ENCODE measurements around the gene NELFCD. TPM values are rescaled to one million over a fixed set of nuclear protein-coding genes. Genes with fewer than 3 reads are reported as not detected.

The NELFCD gene
- total RNA-seq, 1 donor from 2014 or later = 70.4 TPM

DNA sequence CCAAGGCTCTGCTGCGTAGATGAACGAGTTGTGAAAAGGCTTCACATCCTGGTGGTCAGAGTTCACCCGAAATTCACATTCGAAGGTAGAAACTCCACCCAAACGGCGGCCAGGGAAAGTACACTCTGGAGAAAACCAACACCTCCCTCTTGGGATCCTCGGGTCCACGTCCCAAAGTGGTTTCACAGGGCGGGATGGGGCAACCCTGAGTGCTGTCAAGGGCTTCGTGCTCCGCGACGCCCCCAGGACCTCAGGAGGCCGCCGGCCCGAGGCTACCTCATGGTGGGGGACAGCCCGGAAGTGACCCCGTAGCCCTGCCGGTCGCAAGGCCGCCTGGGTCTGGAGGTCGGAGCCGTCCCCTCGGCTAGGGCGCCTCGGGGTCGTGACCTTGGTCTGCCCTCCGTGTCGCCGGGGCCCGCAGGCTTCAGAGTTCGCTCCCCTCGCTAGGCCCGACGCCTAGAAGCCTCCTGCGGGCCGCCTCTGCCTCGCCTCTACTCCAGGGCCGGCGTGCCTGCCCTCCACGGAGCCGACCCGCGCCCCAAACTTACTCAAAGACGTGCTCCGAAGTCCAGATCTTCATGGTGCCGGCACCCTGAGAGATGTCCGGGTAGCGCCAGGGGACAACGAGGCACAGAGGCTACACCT is 61.2 kb downstream of the NELFCD start, which contains the start of gene PRELID3B:
PRELID3B (minus strand) TSS at position 636 of the 645 bp plus-strand sequence; CDS start at position 580, 56 bp downstream.
- Mint-ChIP-seq H3K27me3 (ENCODE audit: low read depth, unreplicated experiment) (no peaks in the 10 kb centered on the region), H3K4me1 (ENCODE audit: low read depth, unreplicated experiment) (peaks cover 22% of the 10 kb centered on the region), H3K9me3 (ENCODE audit: unreplicated experiment) (no peaks in the 10 kb centered on the region), H3K4me3 (ENCODE audit: unreplicated experiment) (peak within 1 kb of the TSS; percentile 89), H3K27ac (ENCODE audit: unreplicated experiment) (peak within 1 kb of the TSS; percentile 21), H3K36me3 (ENCODE audit: low read depth, unreplicated experiment) (peaks cover 9% of the 10 kb centered on the region)
- DNase-seq (ENCODE audit: low read depth) = no peak
- Histone ChIP-seq H3K27me3 (ENCODE audit: insufficient read depth, low read length) (no peaks in the 10 kb centered on the region), H4K20me1 (ENCODE audit: insufficient read depth, low read length) (peaks cover 16% of the 10 kb centered on the region), H2AFZ (ENCODE audit: low read depth, low read length) (peak within 1 kb of the TSS; percentile 99), H3K79me2 (ENCODE audit: insufficient read depth, low read length) (peaks cover 53% of the 10 kb centered on the region), H3K4me2 (ENCODE audit: low read length) (peak within 1 kb of the TSS; percentile 92), H3K9me3 (ENCODE audit: insufficient read depth, low read depth, low read length) (no peaks in the 10 kb centered on the region), H3K4me1 (ENCODE audit: insufficient read depth, low read length) (no peaks in the 10 kb centered on the region), H3K36me3 (ENCODE audit: insufficient read depth, low read length) (peaks cover 9% of the 10 kb centered on the region), H3K27ac (ENCODE audit: low read depth, low read length) (peak within 1 kb of the TSS; percentile 31), H3K4me3 (ENCODE audit: insufficient read depth, low read depth, low read length) (peak within 1 kb of the TSS; percentile 83), H3K9ac (ENCODE audit: low read length) (peak within 1 kb of the TSS; percentile 81)
- TF ChIP-seq EZH2 (IDR thresholded peaks at IDR 0.05; ENCODE audit: insufficient read depth, low read length) = no peak
- TF ChIP-seq, protein P1, sequence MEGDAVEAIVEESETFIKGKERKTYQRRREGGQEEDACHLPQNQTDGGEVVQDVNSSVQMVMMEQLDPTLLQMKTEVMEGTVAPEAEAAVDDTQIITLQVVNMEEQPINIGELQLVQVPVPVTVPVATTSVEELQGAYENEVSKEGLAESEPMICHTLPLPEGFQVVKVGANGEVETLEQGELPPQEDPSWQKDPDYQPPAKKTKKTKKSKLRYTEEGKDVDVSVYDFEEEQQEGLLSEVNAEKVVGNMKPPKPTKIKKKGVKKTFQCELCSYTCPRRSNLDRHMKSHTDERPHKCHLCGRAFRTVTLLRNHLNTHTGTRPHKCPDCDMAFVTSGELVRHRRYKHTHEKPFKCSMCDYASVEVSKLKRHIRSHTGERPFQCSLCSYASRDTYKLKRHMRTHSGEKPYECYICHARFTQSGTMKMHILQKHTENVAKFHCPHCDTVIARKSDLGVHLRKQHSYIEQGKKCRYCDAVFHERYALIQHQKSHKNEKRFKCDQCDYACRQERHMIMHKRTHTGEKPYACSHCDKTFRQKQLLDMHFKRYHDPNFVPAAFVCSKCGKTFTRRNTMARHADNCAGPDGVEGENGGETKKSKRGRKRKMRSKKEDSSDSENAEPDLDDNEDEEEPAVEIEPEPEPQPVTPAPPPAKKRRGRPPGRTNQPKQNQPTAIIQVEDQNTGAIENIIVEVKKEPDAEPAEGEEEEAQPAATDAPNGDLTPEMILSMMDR (IDR thresholded peaks at IDR 0.05; ENCODE audit: insufficient read depth, low read depth, low read length) = no peak
- FAIRE-seq = no peak

DNA sequence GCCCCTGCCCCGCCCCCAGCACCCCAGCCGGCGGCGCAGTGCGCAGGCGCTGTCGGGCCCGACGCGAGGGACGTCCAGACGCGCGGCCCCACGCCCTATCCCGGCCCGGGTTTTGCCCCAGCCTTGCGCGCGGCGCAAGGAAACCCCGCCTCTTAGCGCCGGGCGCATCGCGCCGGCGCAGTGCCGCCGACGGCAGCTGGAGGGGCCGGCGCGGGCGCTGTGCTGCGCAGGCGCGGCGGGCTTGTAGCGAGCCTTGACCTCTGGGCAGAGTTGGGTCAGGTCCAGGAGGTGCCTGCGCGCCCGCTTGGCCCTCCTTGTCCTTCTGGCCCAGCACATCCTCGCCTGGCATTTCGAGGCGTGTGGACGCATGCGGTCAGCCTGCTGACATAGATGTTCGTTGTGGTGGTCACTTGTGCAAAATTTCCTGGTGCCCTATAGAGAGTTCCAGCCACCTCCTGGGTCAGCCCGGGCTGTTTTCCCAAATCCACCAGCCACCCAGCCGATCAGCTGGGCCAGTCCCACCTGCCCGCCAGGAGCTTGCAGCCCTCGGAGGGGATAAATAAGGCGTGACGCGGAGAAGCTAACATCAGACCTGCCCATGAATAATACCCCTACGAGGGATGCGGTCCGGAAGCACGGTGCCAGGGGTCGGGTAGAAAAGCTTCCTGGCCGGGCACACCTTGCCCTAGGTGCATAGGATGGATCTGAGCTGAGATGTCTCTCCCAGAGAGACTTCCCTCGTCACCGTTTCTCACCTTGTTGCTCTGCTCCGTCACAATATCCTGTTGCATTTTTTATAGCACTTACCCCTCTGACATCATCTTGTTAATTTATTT is 62.0 kb downstream of the NELFCD start:
- H4K20me1 ChIP-seq (ENCODE audit: insufficient read depth, low read length) = peaks cover 16% of the 10 kb centered on the region
- H3K9ac ChIP-seq (ENCODE audit: low read length) = peak overlapping the region; percentile 81
- Mint-ChIP-seq H3K27ac (ENCODE audit: unreplicated experiment) (no peak overlapping the region), H3K4me1 (ENCODE audit: low read depth, unreplicated experiment) (peaks cover 26% of the 10 kb centered on the region), H3K4me3 (ENCODE audit: unreplicated experiment) (peak overlapping the region; percentile 89), H3K27me3 (ENCODE audit: low read depth, unreplicated experiment) (no peaks in the 10 kb centered on the region), H3K36me3 (ENCODE audit: low read depth, unreplicated experiment) (peaks cover 6% of the 10 kb centered on the region), H3K9me3 (ENCODE audit: unreplicated experiment) (peaks cover 2% of the 10 kb centered on the region)
- peaks cover 46% of the 10 kb centered on the region for H3K79me2 ChIP-seq (ENCODE audit: insufficient read depth, low read length)
- no peaks in the 10 kb centered on the region for H3K9me3 ChIP-seq (ENCODE audit: insufficient read depth, low read depth, low read length)
- H3K4me2 ChIP-seq (ENCODE audit: low read length) = peak overlapping the region; percentile 92
- H3K4me1 ChIP-seq (ENCODE audit: insufficient read depth, low read length) = no peaks in the 10 kb centered on the region
- DNase-seq (ENCODE audit: low read depth) (peak; percentile 65), FAIRE-seq (no peak)
- peaks cover 2% of the 10 kb centered on the region for H3K36me3 ChIP-seq (ENCODE audit: insufficient read depth, low read length)
- no peak overlapping the region for H3K27ac ChIP-seq (ENCODE audit: low read depth, low read length)
- H2AFZ ChIP-seq (ENCODE audit: low read depth, low read length) = peak overlapping the region; percentile 99
- TF ChIP-seq, protein P1 (IDR thresholded peaks at IDR 0.05; ENCODE audit: insufficient read depth, low read depth, low read length) = no peak
- no peak for TF ChIP-seq EZH2 (IDR thresholded peaks at IDR 0.05; ENCODE audit: insufficient read depth, low read length)
- H3K27me3 ChIP-seq (ENCODE audit: insufficient read depth, low read length) = no peaks in the 10 kb centered on the region
- peak overlapping the region; percentile 83 for H3K4me3 ChIP-seq (ENCODE audit: insufficient read depth, low read depth, low read length)

Measured in astrocyte (in vitro differentiated cells and primary cell).